Pancreas (tissue), 10 donors: Measurements from ENCODE around the gene PSAPL1. TPM values are rescaled to one million over a fixed set of nuclear protein-coding genes. Genes with fewer than 3 reads are reported as not detected.

Experiments
- ATAC-seq, 4 donors: fragments of 200-7000 bp; cut with Tn5 transposase; one replicate each; pipeline versions ENCODE4 v1.8.0 to v1.9.1; 2020; ENCODE audit warnings: mild to moderate bottlenecking in 4 of 4, moderate library complexity in 4 of 4
- DNase-seq, 6 donors: peaks; one replicate each; pipeline ENCODE4 v3.0.0-alpha.2; 2020
- FAIRE-seq: peaks from 2 replicates; lab custom pipeline; 2012; peaks lifted over from hg19 to GRCh38; lab: Jason Lieb, UNC
- H3K27ac ChIP-seq, 4 donors: fragments of 200-600 bp; sonication (generic); 1 replicate in 3 of 4; 2 replicates in 1 of 4; pipeline versions ENCODE4 v1.5.0 to v1.8.0; 2020
- H3K27me3 ChIP-seq, 4 donors: fragments of 200-600 bp; one replicate each; pipeline ENCODE4 v1.8.0; 2021
- H3K36me3 ChIP-seq, 3 donors: fragments of 200-600 bp; sonication (generic) in 1 of 3; one replicate each; pipeline versions ENCODE4 v1.5.0 to v1.8.0; 2020 to 2021
- H3K4me1 ChIP-seq, 3 donors: fragments of 200-600 bp; one replicate each; pipeline ENCODE4 v1.8.0; 2021
- H3K4me3 ChIP-seq, 4 donors: fragments of 200-600 bp; sonication (generic) in 2 of 4; one replicate each; pipeline versions ENCODE4 v1.5.0 to v1.8.0; 2020 to 2021
- H3K9me3 ChIP-seq, 4 donors: fragments of 200-600 bp; one replicate each; pipeline ENCODE4 v1.8.0; 2021
- CTCF ChIP-seq, 4 donors: fragments of 200-600 bp; sonication (generic) in 3 of 4; IDR thresholded peaks; one replicate each; pipeline versions ENCODE4 v1.5.0 to v1.8.0; 2021; ENCODE audit warnings: antibody characterized with exemption in 4 of 4
- WGBS, 2 donors: extraction: QIAGEN DNeasy Blood & Tissue Kit; methylation state at CpG; one replicate each; pipeline ENCODE4 v1.1.7; 2013; 5-methylcytosine and 5-hydroxymethylcytosine counted together
- intact Hi-C, 3 donors: fragments of 100-400 bp; cut with DNase I; formaldehyde crosslinking; loops; one replicate each; pipeline versions ENCODE4 v1.11.1 to v1.14.2; 2022
- polyA plus RNA-seq, 2 donors: library from polyadenylated mRNA; stranded (reverse); fragments of 200-250 nt; gene quantifications; one replicate each; pipeline ENCODE4 v1.2.3, GENCODE V29; 2013
- total RNA-seq, 6 donors: library from RNA; stranded (reverse); fragmentation: NEBNext Ultra II Directional in 4 of 6; extraction: Animal tissue kit (Norgen Biotek cat#: 25700) in 4 of 6; gene quantifications; one replicate each; pipeline versions ENCODE4 v1.2.1 to v1.2.4, GENCODE V29; 2021 to 2023
- donor health status: healthy with polysubstance abuse.
- donor health status: DM: no; HTN: no; CAD: no; lungs with moderate emphysema.
- donor health status: DM: no; HTN: no; CAD: no.
- donor health status: control.
- donor health status: control.
- donor health status: Bipolar disorder and iron deficiency.
- donor health status: DM: yes; HTN: yes; CAD: no.
- donor health status: DM: no; HTN: no; CAD: no.
- donor health status: DM: no; HTN: no; CAD: no.
- donor health status: DM: yes; HTN: yes; CAD: no.

Gene PSAPL1
- total and polyA plus RNA-seq, 8 donors: 0.06 TPM; not detected in 7

DNA sequence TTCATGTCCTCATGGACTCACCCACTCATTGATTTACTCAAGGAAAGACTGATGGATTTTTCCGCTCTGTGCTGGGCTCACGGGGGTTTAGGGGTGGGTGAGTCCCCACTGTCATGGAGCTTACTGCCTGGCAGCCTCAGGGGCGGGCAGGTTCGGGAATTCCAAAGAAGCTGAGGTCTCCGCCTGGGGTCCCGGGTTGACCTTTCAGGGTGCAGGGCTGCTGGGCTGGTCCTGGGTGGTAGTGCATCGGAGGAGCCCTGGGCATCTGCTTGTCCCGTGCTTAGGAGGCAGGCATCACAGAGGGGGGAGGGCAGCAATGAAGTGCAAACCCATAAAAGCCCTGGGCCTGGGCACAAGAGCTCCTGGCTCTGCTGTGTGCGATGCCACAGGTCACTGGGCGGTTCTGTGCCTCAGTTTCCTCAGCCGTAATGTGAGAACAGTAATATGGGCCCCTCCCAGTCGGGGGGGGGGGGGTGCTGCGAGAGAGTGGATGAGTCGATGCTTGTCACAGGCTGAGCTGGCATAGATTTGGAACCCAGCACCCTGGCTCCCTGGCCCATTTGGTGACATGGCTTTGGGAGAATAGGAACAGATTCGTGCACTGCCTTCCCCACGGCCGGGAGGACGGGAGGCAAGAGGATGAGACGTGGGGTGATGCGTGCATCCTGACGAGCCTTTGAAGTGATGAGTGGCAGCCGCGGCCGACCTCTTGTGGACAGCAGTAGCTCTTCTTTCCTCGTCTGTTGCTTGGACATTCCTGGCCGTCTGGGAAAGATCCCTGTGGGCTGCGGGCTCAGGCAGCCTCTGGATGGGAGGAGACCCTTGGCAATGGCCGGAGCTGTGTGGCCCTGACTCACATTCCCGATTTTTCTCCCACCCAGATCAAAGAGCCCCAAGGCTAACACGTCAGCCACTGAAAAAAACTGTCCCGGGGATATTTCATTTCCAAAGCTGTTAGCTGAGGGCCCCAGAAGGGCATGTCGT is 42.0 kb downstream of the PSAPL1 start:
- Histone ChIP-seq H3K4me1 (no peaks in the 10 kb centered on the region), H3K36me3 (no peaks in the 10 kb centered on the region), H3K9me3 (no peaks in the 10 kb centered on the region), H3K27ac (no peak overlapping the region), H3K27me3 (no peaks in the 10 kb centered on the region), H3K4me3 (no peak overlapping the region)
- no peak for TF ChIP-seq CTCF (IDR thresholded peaks at IDR 0.05)
- 40 to 45% methylated on average over 30 to 32 of the region's 32 CpGs for WGBS, 2 donors
- FAIRE-seq (no peak), DNase-seq (peak in 2 of 6 donors; percentile 21 to 46), ATAC-seq (peak in 1 of 4 donors; percentile 62)
- intact Hi-C loops: no loop called here

DNA sequence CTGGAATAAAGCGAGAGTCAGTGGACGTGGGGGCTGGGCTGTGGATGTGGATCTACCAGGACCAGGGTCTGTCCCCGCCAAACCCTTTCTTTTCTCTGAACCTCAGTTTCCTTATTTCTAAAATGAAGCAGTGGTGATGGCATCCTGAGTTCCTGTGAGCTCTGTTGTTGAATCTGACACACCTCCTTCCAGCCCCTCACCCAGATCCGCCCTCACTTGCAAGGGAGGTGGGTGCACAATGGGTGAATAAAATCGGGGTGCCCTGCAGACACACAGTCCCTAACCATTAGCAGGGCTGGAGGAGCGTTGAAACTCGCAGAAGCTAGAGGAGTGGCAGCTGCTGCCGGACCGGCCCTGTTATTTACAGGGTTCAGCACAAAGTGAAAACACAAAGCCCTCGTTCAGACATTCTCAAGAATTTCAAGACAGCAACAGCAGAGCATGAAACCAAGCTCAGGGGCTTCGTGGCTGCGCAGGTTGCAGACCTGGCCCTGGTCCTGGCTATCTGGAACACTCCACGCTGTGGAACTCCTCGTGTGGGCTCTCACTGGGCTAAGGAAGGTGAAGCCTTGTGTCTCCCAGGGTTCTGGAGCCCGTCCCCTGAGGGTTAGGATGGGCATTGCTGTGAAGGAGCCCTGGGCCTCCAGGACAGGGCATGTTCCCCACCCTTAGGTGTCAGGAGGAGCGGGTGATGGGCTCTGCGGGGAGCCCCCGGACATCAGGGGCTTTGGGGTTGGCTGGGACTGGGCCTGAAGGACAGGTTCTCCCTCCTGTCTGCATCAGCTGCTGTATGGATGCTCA is 42.9 kb downstream of the PSAPL1 start:
- peak in 2 of 6 donors; percentile 9 to 38 for DNase-seq
- no peak for FAIRE-seq
- intact Hi-C loops: no loop called here

DNA sequence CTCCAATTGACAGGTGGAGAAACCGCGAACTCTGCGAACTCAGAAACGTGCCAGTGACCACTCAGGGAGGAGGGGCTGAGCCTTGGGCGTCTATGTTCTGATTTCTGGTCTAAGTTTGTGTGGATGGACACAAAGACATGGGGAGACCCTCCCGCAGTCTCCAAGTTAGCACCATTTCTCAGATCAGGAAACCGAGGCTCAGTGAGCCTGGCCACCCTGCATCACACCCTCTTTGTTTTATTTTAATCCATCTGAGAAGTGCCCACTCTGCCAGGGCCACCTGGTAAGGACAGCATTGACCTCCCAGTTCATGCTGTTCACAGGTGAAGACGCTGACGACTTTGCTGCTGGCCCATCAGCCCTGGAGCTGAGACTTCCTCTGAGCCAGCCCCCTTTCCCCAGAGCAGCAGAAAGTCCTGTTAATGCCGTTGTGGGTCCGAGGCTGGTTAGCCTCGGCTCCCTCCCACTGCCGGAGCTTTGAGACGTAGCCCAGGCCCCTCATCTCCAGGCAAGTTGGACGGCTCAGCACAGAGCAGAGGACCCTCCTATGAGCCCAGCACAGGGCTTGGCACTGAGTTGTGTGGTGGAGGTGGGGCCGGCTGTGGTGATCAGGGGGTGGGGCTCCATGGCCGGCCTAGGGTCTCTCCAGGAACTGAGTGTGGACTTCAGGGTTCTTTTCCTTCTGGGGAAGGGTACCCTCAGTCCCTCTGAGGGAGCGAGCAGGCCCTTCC is 43.7 kb downstream of the PSAPL1 start:
- FAIRE-seq: no peak
- Histone ChIP-seq H3K27ac (no peak overlapping the region), H3K9me3 (no peaks in the 10 kb centered on the region), H3K36me3 (no peaks in the 10 kb centered on the region), H3K27me3 (no peaks in the 10 kb centered on the region), H3K4me3 (no peak overlapping the region), H3K4me1 (no peaks in the 10 kb centered on the region)
- intact Hi-C loops: no loop called here
- no peak for ATAC-seq
- peak in 2 of 6 donors; percentile 5 to 43 for DNase-seq
- TF ChIP-seq CTCF (IDR thresholded peaks at IDR 0.05): no peak
- 55 to 58% methylated on average over 18 of the region's 18 CpGs for WGBS, 2 donors

More for the DNA sequence above, 42.9 kb downstream of the PSAPL1 start:
- no peak for ATAC-seq
- no peak for TF ChIP-seq CTCF (IDR thresholded peaks at IDR 0.05)
- Histone ChIP-seq H3K36me3 (no peaks in the 10 kb centered on the region), H3K4me3 (no peak overlapping the region), H3K27me3 (no peaks in the 10 kb centered on the region), H3K27ac (no peak overlapping the region), H3K9me3 (no peaks in the 10 kb centered on the region), H3K4me1 (no peaks in the 10 kb centered on the region)
- WGBS, 2 donors: 48 to 50% methylated on average over 17 to 18 of the region's 18 CpGs

- 68 to 76% methylated on average over 13 of the region's 13 CpGs for WGBS, 2 donors
- Histone ChIP-seq H3K9me3 (no peaks in the 10 kb centered on the region), H3K36me3 (no peaks in the 10 kb centered on the region), H3K4me3 (no peak overlapping the region), H3K27ac (no peak overlapping the region), H3K4me1 (no peaks in the 10 kb centered on the region), H3K27me3 (no peaks in the 10 kb centered on the region)
- ATAC-seq: no peak
- peak in 2 of 6 donors; percentile 7 to 14 for DNase-seq
- FAIRE-seq: no peak
- TF ChIP-seq CTCF (IDR thresholded peaks at IDR 0.05): no peak
- intact Hi-C loops: no loop called here
Measured at GRCh38 chr4:7390336-7390735, 44.4 kb downstream of the PSAPL1 start.
